Vagina (tissue), 2 donors: ENCODE data around the gene PRIMA1.

Source experiments
- POLR2A ChIP-seq, 2 donors: fragments of 450-650 bp; IDR thresholded peaks; one replicate each; pipeline ENCODE4 v1.6.1; 2017; ENCODE audit warnings: antibody characterized with exemption in 2 of 2, mild to moderate bottlenecking in 2 of 2, moderate library complexity in 2 of 2
- TF ChIP-seq, protein P1 (sequence below), 3 experiments: fragments of 450-650 bp in 2 of 3; fragments of 200-600 bp in 1 of 3; sonication (generic) in 1 of 3; IDR thresholded peaks; one replicate each; pipeline ENCODE4 v1.5.1; 2017 to 2019; ENCODE audit warnings: antibody characterized with exemption in 3 of 3, mild to moderate bottlenecking in 2 of 3, moderate library complexity in 2 of 3

- TF ChIP-seq, protein P1, sequence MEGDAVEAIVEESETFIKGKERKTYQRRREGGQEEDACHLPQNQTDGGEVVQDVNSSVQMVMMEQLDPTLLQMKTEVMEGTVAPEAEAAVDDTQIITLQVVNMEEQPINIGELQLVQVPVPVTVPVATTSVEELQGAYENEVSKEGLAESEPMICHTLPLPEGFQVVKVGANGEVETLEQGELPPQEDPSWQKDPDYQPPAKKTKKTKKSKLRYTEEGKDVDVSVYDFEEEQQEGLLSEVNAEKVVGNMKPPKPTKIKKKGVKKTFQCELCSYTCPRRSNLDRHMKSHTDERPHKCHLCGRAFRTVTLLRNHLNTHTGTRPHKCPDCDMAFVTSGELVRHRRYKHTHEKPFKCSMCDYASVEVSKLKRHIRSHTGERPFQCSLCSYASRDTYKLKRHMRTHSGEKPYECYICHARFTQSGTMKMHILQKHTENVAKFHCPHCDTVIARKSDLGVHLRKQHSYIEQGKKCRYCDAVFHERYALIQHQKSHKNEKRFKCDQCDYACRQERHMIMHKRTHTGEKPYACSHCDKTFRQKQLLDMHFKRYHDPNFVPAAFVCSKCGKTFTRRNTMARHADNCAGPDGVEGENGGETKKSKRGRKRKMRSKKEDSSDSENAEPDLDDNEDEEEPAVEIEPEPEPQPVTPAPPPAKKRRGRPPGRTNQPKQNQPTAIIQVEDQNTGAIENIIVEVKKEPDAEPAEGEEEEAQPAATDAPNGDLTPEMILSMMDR (IDR thresholded peaks at IDR 0.05), result no peak
- TF ChIP-seq POLR2A (IDR thresholded peaks at IDR 0.05), result no peak
Observed at GRCh38 chr14:93753647-93754046, 34.6 kb downstream of the PRIMA1 start.
